DLD1 (cell line): ENCODE measurements around the gene RCOR1.
"Not testable (repeated sequence)": the region's sequence is repeated elsewhere in the genome, so short reads cannot be mapped to it uniquely, and the experiment has no call there.

Experiments
- in situ Hi-C: cut with HindIII; loops from 2 replicates; pipeline ENCODE4 v1.10.0; 2017; ENCODE audit warnings: low sequenced_read_pairs

Gene RCOR1

GRCh38 chr14:102591372-102591943 lies 991 bp upstream of the RCOR1 start:
- in situ Hi-C loops = no loop called here

- in situ Hi-C loops = no loop called here
These were observed 263 bp downstream of the RCOR1 start for GRCh38 chr14:102592763-102593060.

- in situ Hi-C loops = no loop called here
These were observed 794 bp downstream of the RCOR1 start for GRCh38 chr14:102593061-102593824.

GRCh38 chr14:102593825-102594137 lies 1.3 kb downstream of the RCOR1 start:
- in situ Hi-C loops = no loop called here

GRCh38 chr14:102594514-102595175 lies 2.2 kb downstream of the RCOR1 start:
- in situ Hi-C loops = no loop called here

- in situ Hi-C loops = no loop called here
These were observed 9.0 kb downstream of the RCOR1 start for GRCh38 chr14:102601378-102601925.

GRCh38 chr14:102602421-102603292 lies 10.2 kb downstream of the RCOR1 start:
- in situ Hi-C loops = no loop called here

GRCh38 chr14:102603293-102603907 lies 11.0 kb downstream of the RCOR1 start:
- in situ Hi-C loops = no loop called here

- in situ Hi-C loops = no loop called here
These were observed 11.7 kb downstream of the RCOR1 start for GRCh38 chr14:102604183-102604582.

- in situ Hi-C loops = no loop called here
These were observed 12.6 kb downstream of the RCOR1 start for GRCh38 chr14:102605029-102605428.

GRCh38 chr14:102606296-102606695 lies 13.8 kb downstream of the RCOR1 start:
- in situ Hi-C loops = no loop called here

GRCh38 chr14:102608064-102608446 lies 15.6 kb downstream of the RCOR1 start:
- in situ Hi-C loops = no loop called here

- in situ Hi-C loops = no loop called here
These were observed 18.7 kb downstream of the RCOR1 start for GRCh38 chr14:102610968-102611811.

GRCh38 chr14:102616318-102616717 lies 23.9 kb downstream of the RCOR1 start:
- in situ Hi-C loops = no loop called here

- in situ Hi-C loops = no loop called here
These were observed 24.4 kb downstream of the RCOR1 start for GRCh38 chr14:102616799-102617198.

- in situ Hi-C loops = not testable (repeated sequence)
These were observed 26.6 kb downstream of the RCOR1 start for GRCh38 chr14:102619012-102619411.

GRCh38 chr14:102620413-102620812 lies 28.0 kb downstream of the RCOR1 start:
- in situ Hi-C loops = no loop called here

- in situ Hi-C loops = no loop called here
These were observed 29.9 kb downstream of the RCOR1 start for GRCh38 chr14:102622262-102622885.

GRCh38 chr14:102624666-102625065 lies 32.2 kb downstream of the RCOR1 start:
- in situ Hi-C loops = no loop called here
